Stimulated activated CD4-positive, alpha-beta T cell treated with anti-CD3 and anti-CD28 coated beads, Interleukin-1b, Interleukin-23, amount 100 ng/mL, for 4 hours (primary cell): ENCODE results near the gene KIF26A.

Source experiments
- DNase-seq, 2 donors: peaks; one replicate each; pipeline ENCODE4 v3.0.0-alpha.2; 2020; ENCODE audit warnings: low read depth in 2 of 2

KIF26A gene

GRCh38 chr14:104130974-104131651 lies 7.3 kb upstream of the KIF26A start:
- no peak for DNase-seq

- DNase-seq: no peak
These were observed 6.2 kb upstream of the KIF26A start for GRCh38 chr14:104131968-104132732.

- DNase-seq: no peak
These were observed 5.4 kb upstream of the KIF26A start for GRCh38 chr14:104132981-104133380.

GRCh38 chr14:104133496-104133895 lies 4.9 kb upstream of the KIF26A start:
- DNase-seq: no peak

GRCh38 chr14:104134061-104134965 lies 4.1 kb upstream of the KIF26A start:
- DNase-seq: no peak

GRCh38 chr14:104135121-104135903 lies 3.1 kb upstream of the KIF26A start:
- DNase-seq: no peak

- DNase-seq: no peak
These were observed 2.4 kb upstream of the KIF26A start for GRCh38 chr14:104135904-104136471.

GRCh38 chr14:104136472-104137296 lies 1.7 kb upstream of the KIF26A start:
- DNase-seq: no peak

- peak; percentile 47 to 63 for DNase-seq
These were observed 890 bp upstream of the KIF26A start for GRCh38 chr14:104137297-104138097.

- DNase-seq: no peak
These were observed 502 bp downstream of the KIF26A start for GRCh38 chr14:104138718-104139459.

- no peak for DNase-seq
These were observed 1.2 kb downstream of the KIF26A start for GRCh38 chr14:104139460-104140212.

GRCh38 chr14:104140213-104140462 lies 1.8 kb downstream of the KIF26A start:
- no peak for DNase-seq

- DNase-seq: no peak
These were observed 2.3 kb downstream of the KIF26A start for GRCh38 chr14:104140463-104141331.

- no peak for DNase-seq
These were observed 3.3 kb downstream of the KIF26A start for GRCh38 chr14:104141621-104142091.

GRCh38 chr14:104142136-104142945 lies 4.0 kb downstream of the KIF26A start:
- DNase-seq: no peak

GRCh38 chr14:104142946-104143470 lies 4.6 kb downstream of the KIF26A start:
- no peak for DNase-seq
